ENCODE results near the gene MRPS2. TPM values are rescaled to one million over a fixed set of nuclear protein-coding genes. Genes with fewer than 3 reads are reported as not detected.
"Not testable (repeated sequence)": the region's sequence is repeated elsewhere in the genome, so short reads cannot be mapped to it uniquely, and the experiment has no call there.

Gene MRPS2
- total RNA-seq, 4 donors from 2014 or later, result 20.9 to 26.6 (median 23.3) TPM

GRCh38 chr9:135530146-135530545, 29.7 kb downstream of the MRPS2 start:
- TF ChIP-seq CTCF (IDR thresholded peaks at IDR 0.05; ENCODE audit: low read depth), result no peak

GRCh38 chr9:135531096-135531495, 30.6 kb downstream of the MRPS2 start:
- no peak for TF ChIP-seq CTCF (IDR thresholded peaks at IDR 0.05; ENCODE audit: low read depth)

- TF ChIP-seq CTCF (IDR thresholded peaks at IDR 0.05; ENCODE audit: low read depth), result no peak
Observed at GRCh38 chr9:135533113-135533512, 32.6 kb downstream of the MRPS2 start.

GRCh38 chr9:135533674-135534073, 33.2 kb downstream of the MRPS2 start:
- TF ChIP-seq CTCF (IDR thresholded peaks at IDR 0.05; ENCODE audit: low read depth), result no peak

GRCh38 chr9:135536216-135536615, 35.7 kb downstream of the MRPS2 start:
- no peak for TF ChIP-seq CTCF (IDR thresholded peaks at IDR 0.05; ENCODE audit: low read depth)

GRCh38 chr9:135544981-135545635, 44.6 kb downstream of the MRPS2 start:
- TF ChIP-seq CTCF (IDR thresholded peaks at IDR 0.05; ENCODE audit: low read depth), result no peak

GRCh38 chr9:135545646-135546176, 45.2 kb downstream of the MRPS2 start, which contains the start of gene OBP2A:
TSS of gene OBP2A (plus strand) at chr9:135546126. CDS start at chr9:135546181, 55 bp downstream.
- TF ChIP-seq CTCF (IDR thresholded peaks at IDR 0.05; ENCODE audit: low read depth), result not testable (repeated sequence)
